PFSK-1 (cell line): ENCODE results near the gene TULP4.

Experiments
- POLR2AphosphoS5 ChIP-seq: IDR thresholded peaks from 2 replicates; pipeline ENCODE4 v1.6.1; 2012; ENCODE audit warnings: low read depth, mild to moderate bottlenecking, control low read depth, low read length, moderate library complexity
- REST ChIP-seq, 2 experiments: IDR thresholded peaks; 2 replicates each; pipeline versions ENCODE4 v1.6.1 to v1.8.0; 2011 to 2012; ENCODE audit warnings: low read depth in 2 of 2, low read length in 2 of 2, control low read depth in 1 of 2, inconsistent platforms in 1 of 2, mild to moderate bottlenecking in 1 of 2, moderate library complexity in 1 of 2; ENCODE audit not compliant: insufficient read depth in 1 of 2
- TAF1 ChIP-seq: IDR thresholded peaks from 2 replicates; pipeline ENCODE4 v1.6.1; 2012; ENCODE audit warnings: low read length, control low read depth, borderline replicate concordance; ENCODE audit not compliant: insufficient read depth

GRCh38 chr6:158323561-158323958 is 11.3 kb downstream of the TULP4 start:
- TF ChIP-seq POLR2AphosphoS5 (no peak), REST (IDR thresholded peaks at IDR 0.05; ENCODE audit: insufficient read depth in 1 of 2, low read depth in 2 of 2, low read length in 2 of 2) (no peak), TAF1 (no peak)
